ENCODE results near the gene RFX7.

DNA sequence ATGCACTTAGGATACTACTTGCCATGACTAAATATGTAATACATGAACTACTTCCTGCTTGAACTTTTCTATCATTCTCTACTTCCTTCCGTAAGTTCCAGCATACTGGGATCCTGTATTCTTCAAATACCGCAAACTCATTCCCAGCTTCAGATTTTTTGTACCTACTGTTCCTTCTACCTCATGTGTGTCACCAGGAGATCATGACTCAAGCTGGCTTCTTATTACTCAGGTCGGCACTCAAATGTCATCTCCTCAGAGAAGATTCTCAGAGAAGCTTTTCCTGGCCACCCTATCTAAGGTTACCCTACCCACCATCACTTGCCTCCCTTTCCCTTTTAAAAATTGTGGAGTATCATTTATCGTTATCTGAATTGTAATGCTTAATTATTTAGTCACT, 66.7 kb downstream of the RFX7 start:
- no peak for TF ChIP-seq CTCF (IDR thresholded peaks at IDR 0.05)
- TF ChIP-seq MAFK (IDR thresholded peaks at IDR 0.05; ENCODE audit: partially characterized antibody): no peak
- no peak for TF ChIP-seq POLR2AphosphoS2 (conservative IDR thresholded peaks at IDR 0.05; ENCODE audit: low read length)
- TF ChIP-seq, protein P1, sequence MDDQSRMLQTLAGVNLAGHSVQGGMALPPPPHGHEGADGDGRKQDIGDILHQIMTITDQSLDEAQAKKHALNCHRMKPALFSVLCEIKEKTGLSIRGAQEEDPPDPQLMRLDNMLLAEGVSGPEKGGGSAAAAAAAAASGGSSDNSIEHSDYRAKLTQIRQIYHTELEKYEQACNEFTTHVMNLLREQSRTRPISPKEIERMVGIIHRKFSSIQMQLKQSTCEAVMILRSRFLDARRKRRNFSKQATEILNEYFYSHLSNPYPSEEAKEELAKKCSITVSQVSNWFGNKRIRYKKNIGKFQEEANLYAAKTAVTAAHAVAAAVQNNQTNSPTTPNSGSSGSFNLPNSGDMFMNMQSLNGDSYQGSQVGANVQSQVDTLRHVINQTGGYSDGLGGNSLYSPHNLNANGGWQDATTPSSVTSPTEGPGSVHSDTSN (IDR thresholded peaks at IDR 0.05): no peak
- TF ChIP-seq HOXA7 (CRISPR knock-in tag; IDR thresholded peaks at IDR 0.05): no peak
- no peak for TF ChIP-seq FOXS1 (CRISPR knock-in tag; IDR thresholded peaks at IDR 0.05)
- no peak for TF ChIP-seq CEBPB (IDR thresholded peaks at IDR 0.05)
- no peak for TF ChIP-seq EP300 (IDR thresholded peaks at IDR 0.05)
- TF ChIP-seq HDAC2 (IDR thresholded peaks at IDR 0.05): no peak
- no peak for TF ChIP-seq JUNB (IDR thresholded peaks at IDR 0.05)
- TF ChIP-seq, protein P2, sequence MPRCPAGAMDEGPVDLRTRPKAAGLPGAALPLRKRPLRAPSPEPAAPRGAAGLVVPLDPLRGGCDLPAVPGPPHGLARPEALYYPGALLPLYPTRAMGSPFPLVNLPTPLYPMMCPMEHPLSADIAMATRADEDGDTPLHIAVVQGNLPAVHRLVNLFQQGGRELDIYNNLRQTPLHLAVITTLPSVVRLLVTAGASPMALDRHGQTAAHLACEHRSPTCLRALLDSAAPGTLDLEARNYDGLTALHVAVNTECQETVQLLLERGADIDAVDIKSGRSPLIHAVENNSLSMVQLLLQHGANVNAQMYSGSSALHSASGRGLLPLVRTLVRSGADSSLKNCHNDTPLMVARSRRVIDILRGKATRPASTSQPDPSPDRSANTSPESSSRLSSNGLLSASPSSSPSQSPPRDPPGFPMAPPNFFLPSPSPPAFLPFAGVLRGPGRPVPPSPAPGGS (IDR thresholded peaks at IDR 0.05): no peak
- no peak for TF ChIP-seq RCOR1 (IDR thresholded peaks at IDR 0.05; ENCODE audit: low read depth, low read length)
- no peak for TF ChIP-seq BHLHE40 (IDR thresholded peaks at IDR 0.05; ENCODE audit: low read depth, low read length)

Measured in A549 (cell line).